SK-N-SH treated with all-trans-retinoic acid at 6 μM for 48 hours (cell line): ENCODE data around the gene LYL1.

Experiments used
- ATAC-seq: fragments of 200-7000 bp; cut with Tn5 transposase; 3 replicates; pipeline ENCODE4 v1.9.1; 2020; ENCODE audit warnings: mild to moderate bottlenecking, moderate library complexity
- CREB5 ChIP-seq: fragments of 250-450 bp; sonication (Bioruptor Pico); IDR thresholded peaks from 2 replicates; pipeline ENCODE4 v1.5.1; 2020; ENCODE audit warnings: low read depth, mild to moderate bottlenecking, moderate library complexity
- ESRRG ChIP-seq: fragments of 250-450 bp; sonication (Bioruptor Pico); IDR thresholded peaks from 2 replicates; pipeline ENCODE4 v1.6.1; 2021; ENCODE audit warnings: mild to moderate bottlenecking
- GLIS3 ChIP-seq: fragments of 250-450 bp; sonication (Bioruptor Pico); IDR thresholded peaks from 2 replicates; pipeline ENCODE4 v1.5.0; 2020; ENCODE audit warnings: mild to moderate bottlenecking, moderate library complexity
- ISL1 ChIP-seq: fragments of 250-450 bp; sonication (Bioruptor Pico); IDR thresholded peaks from 2 replicates; pipeline ENCODE4 v2.1.2; 2022; ENCODE audit warnings: mild to moderate bottlenecking, moderate library complexity
- OSR1 ChIP-seq: fragments of 250-450 bp; sonication (Bioruptor Pico); IDR thresholded peaks from 2 replicates; pipeline ENCODE4 v1.8.0; 2022; ENCODE audit warnings: moderate library complexity, mild to moderate bottlenecking, inconsistent platforms
- PATZ1 ChIP-seq: fragments of 250-450 bp; sonication (Bioruptor Pico); IDR thresholded peaks from 2 replicates; pipeline ENCODE4 v1.8.0; 2020; ENCODE audit warnings: mild to moderate bottlenecking, moderate library complexity, borderline replicate concordance
- PPARA ChIP-seq: fragments of 250-450 bp; sonication (Bioruptor Pico); IDR thresholded peaks from 2 replicates; pipeline ENCODE4 v1.5.0; 2020; ENCODE audit warnings: mild to moderate bottlenecking, borderline replicate concordance
- RARB ChIP-seq: fragments of 250-450 bp; sonication (Bioruptor Pico); IDR thresholded peaks from 2 replicates; pipeline ENCODE4 v1.8.0; 2021; ENCODE audit warnings: mild to moderate bottlenecking, moderate library complexity
- TCF4 ChIP-seq: fragments of 250-450 bp; sonication (Bioruptor Pico); IDR thresholded peaks from 2 replicates; pipeline ENCODE4 v1.8.0; 2021; ENCODE audit warnings: mild to moderate bottlenecking, moderate library complexity, borderline replicate concordance
- TOX ChIP-seq: fragments of 250-450 bp; sonication (Bioruptor Pico); IDR thresholded peaks from 2 replicates; pipeline ENCODE4 v1.8.0; 2021; ENCODE audit warnings: mild to moderate bottlenecking, moderate library complexity, borderline replicate concordance
- TSHZ2 ChIP-seq: fragments of 250-450 bp; sonication (Bioruptor Pico); IDR thresholded peaks from 2 replicates; pipeline ENCODE4 v1.5.0; 2020; ENCODE audit warnings: mild to moderate bottlenecking, moderate library complexity
- ZC3H10 ChIP-seq: fragments of 250-450 bp; sonication (Bioruptor Pico); IDR thresholded peaks from 2 replicates; pipeline ENCODE4 v1.5.1; 2021; ENCODE audit warnings: mild to moderate bottlenecking, moderate library complexity
- ZFP3 ChIP-seq: fragments of 250-450 bp; sonication (Bioruptor Pico); IDR thresholded peaks from 2 replicates; pipeline ENCODE4 v1.5.0; 2020; ENCODE audit warnings: mild to moderate bottlenecking, moderate library complexity
- ZFP30 ChIP-seq: fragments of 450-650 bp; formaldehyde crosslinking; IDR thresholded peaks from 2 replicates; pipeline ENCODE4 v1.5.0; 2022; ENCODE audit warnings: mild to moderate bottlenecking, moderate library complexity
- ZNF565 ChIP-seq: fragments of 450-650 bp; formaldehyde crosslinking; conservative IDR thresholded peaks from 2 replicates; pipeline ENCODE4 v1.5.0; 2020; ENCODE audit warnings: low read depth, mild to moderate bottlenecking, moderate library complexity
- ZNF8 ChIP-seq: fragments of 450-650 bp; formaldehyde crosslinking; IDR thresholded peaks from 2 replicates; pipeline ENCODE4 v1.5.0; 2020; ENCODE audit warnings: mild to moderate bottlenecking, moderate library complexity
- TF ChIP-seq, protein P1 (sequence below): fragments of 250-450 bp; sonication (Bioruptor Pico); IDR thresholded peaks from 2 replicates; pipeline ENCODE4 v1.8.0; 2021; ENCODE audit warnings: low read depth, mild to moderate bottlenecking, moderate library complexity, borderline replicate concordance

The LYL1 gene

GRCh38 chr19:13057744-13058143 lies 44.9 kb downstream of the LYL1 start (continued):
- TF ChIP-seq, protein P1, sequence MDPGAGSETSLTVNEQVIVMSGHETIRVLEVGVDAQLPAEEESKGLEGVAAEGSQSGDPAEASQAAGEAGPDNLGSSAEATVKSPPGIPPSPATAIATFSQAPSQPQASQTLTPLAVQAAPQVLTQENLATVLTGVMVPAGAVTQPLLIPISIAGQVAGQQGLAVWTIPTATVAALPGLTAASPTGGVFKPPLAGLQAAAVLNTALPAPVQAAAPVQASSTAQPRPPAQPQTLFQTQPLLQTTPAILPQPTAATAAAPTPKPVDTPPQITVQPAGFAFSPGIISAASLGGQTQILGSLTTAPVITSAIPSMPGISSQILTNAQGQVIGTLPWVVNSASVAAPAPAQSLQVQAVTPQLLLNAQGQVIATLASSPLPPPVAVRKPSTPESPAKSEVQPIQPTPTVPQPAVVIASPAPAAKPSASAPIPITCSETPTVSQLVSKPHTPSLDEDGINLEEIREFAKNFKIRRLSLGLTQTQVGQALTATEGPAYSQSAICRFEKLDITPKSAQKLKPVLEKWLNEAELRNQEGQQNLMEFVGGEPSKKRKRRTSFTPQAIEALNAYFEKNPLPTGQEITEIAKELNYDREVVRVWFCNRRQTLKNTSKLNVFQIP: no peak
- TF ChIP-seq OSR1 (CRISPR knock-in tag): no peak
- TF ChIP-seq TOX (CRISPR knock-in tag): no peak
- TF ChIP-seq ESRRG (CRISPR knock-in tag): no peak
- no peak for TF ChIP-seq ZFP30
- TF ChIP-seq GLIS3 (CRISPR knock-in tag): no peak
- TF ChIP-seq ZNF8 (CRISPR knock-in tag): no peak
- no peak for TF ChIP-seq ZFP3 (CRISPR knock-in tag)
- no peak for TF ChIP-seq RARB
- no peak for TF ChIP-seq TSHZ2 (CRISPR knock-in tag)
- no peak for TF ChIP-seq ZNF565 (CRISPR knock-in tag)
- no peak for TF ChIP-seq PPARA (CRISPR knock-in tag)
- TF ChIP-seq ZC3H10 (CRISPR knock-in tag): no peak

DNA sequence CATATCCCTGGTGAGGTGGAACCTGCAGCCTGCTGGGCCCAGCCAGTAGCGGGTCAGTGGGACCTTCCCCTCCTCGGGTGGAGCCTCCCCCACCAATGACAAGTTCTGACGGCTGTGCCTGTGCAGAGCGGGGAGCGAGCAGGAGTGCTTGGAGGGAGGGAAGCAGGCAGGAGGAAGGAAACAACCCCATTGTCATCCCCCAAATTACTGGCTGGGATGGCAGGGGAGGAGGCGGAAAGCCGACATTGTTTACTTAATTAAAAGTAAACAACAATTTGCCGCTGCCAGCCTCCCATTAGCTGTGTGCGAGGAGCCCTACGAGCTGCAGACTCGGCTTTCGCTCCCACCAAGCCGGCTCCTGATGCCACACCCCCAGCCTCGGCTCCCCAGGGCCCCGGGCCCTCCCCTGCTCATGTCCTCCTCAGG lies 45.5 kb downstream of the LYL1 start:
- ATAC-seq: no peak
- no peak for TF ChIP-seq TSHZ2 (CRISPR knock-in tag)
- no peak for TF ChIP-seq TCF4 (CRISPR knock-in tag)

- ATAC-seq: peak; percentile 55
- TF ChIP-seq ISL1 (CRISPR knock-in tag) (no peak), PATZ1 (CRISPR knock-in tag) (peak; percentile 67; the same call in 1 of the 2 replicates)
- TF ChIP-seq, all 23 proteins: peak for 1
These were observed 46.5 kb downstream of the LYL1 start for GRCh38 chr19:13056052-13056660.

DNA sequence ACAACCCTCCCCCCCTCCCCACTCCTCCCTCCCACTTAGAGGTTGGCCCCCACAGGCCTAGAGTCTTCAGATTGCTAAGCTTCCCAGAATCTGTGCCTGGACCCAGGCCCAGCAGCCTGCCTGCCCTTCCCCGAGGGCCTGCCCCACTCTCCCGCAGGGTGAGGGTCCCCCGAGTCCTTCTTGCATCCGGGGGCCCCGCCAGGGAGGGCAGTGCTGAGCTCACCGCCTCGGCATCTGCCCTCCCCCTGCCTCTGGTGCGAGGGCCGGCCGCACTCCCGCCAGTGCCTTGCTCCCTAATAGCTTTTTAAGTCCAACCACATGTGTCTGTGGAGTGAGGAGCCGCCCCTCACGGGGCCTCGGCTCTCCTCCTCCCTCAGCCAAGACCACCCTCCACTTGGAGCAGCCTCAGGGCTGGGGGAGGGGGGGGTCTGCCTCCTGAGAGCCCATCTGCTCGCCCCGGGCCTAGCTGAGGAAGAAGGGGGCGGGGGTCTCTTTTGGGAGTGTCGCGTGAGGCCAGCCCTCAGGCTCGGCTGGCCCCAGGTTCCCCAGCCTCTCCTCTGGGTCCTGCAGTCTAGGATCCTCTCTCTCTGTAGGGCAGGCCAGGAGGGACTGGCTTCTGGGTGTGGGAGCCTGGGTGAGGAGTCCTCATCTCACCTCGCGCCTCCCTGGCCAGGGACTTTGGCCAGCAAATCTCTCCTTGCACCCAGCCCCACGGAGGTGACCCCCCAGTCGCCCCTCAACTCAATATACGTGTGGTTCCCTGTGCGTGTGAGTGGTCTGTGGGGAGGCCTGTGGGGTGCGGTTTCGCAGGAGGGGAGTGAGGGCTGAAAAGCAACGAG lies 47.2 kb downstream of the LYL1 start:
- TF ChIP-seq CREB5 (CRISPR knock-in tag) (0 out of 2 replicates have a peak, but pooled peaks have one; percentile 61), ZFP3 (CRISPR knock-in tag) (no peak), TSHZ2 (CRISPR knock-in tag) (no peak), PATZ1 (CRISPR knock-in tag) (peak; percentile 87; the same call in 1 of the 2 replicates), OSR1 (CRISPR knock-in tag) (no peak), TCF4 (CRISPR knock-in tag) (peak; percentile 59), ISL1 (CRISPR knock-in tag) (peak; percentile 50; the same call in 1 of the 2 replicates)

More for the DNA sequence above, 47.2 kb downstream of the LYL1 start:
- ATAC-seq: peak; percentile 80
